PC-3 (cell line): ENCODE data around the gene FCAMR. TPM values are rescaled to one million over a fixed set of nuclear protein-coding genes. Genes with fewer than 3 reads are reported as not detected.

ENCODE experiments used
- ATAC-seq: fragments of 200-7000 bp; cut with Tn5 transposase; 2 replicates; pipeline ENCODE4 v1.9.1; 2020; ENCODE audit warnings: mild to moderate bottlenecking, moderate library complexity
- BruUV-seq: library from RNA; stranded (reverse); fragments of 400-500 nt; replicated peaks from 2 replicates; lab custom pipeline; 2021; lab: Mats Ljungman, UMichigan
- CTCF ChIA-PET: fragments of 300-600 bp; sonication (Branson Sonifier 250); formaldehyde crosslinking; loops from one replicate; lab custom pipeline; 2022; ENCODE audit warnings: antibody characterized with exemption; lab: Charles Lee
- POLR2A ChIA-PET: fragments of 300-600 bp; sonication (Branson Sonifier 250); formaldehyde crosslinking; loops from one replicate; lab custom pipeline; 2022; ENCODE audit warnings: antibody characterized with exemption; ENCODE audit not compliant: unreplicated experiment; lab: Charles Lee
- DNase-seq: peaks from one replicate; pipeline ENCODE4 v3.0.0-alpha.2; 2015
- H2AFZ ChIP-seq: fragments of 300-600 bp; sonication (generic); 2 replicates; pipeline ENCODE4 v1.6.0; 2016; ENCODE audit warnings: antibody characterized with exemption, low read length
- H3F3A ChIP-seq: fragments of 300-600 bp; sonication (generic); one replicate; pipeline ENCODE4 v1.6.0; 2017; ENCODE audit warnings: antibody characterized with exemption, low read length, control low read depth, mild to moderate bottlenecking; ENCODE audit not compliant: unreplicated experiment
- H3K27ac ChIP-seq: fragments of 300-600 bp; sonication (generic); 2 replicates; pipeline ENCODE4 v1.5.1; 2016; ENCODE audit warnings: mild to moderate bottlenecking, low read length
- H3K27me3 ChIP-seq: fragments of 300-600 bp; sonication (generic); 2 replicates; pipeline ENCODE4 v1.6.1; 2016; ENCODE audit warnings: low read length, mixed read lengths
- H3K36me3 ChIP-seq: fragments of 300-600 bp; sonication (generic); 2 replicates; pipeline ENCODE4 v1.6.1; 2016; ENCODE audit warnings: low read depth, mixed run types, low read length, mixed read lengths
- H3K4me1 ChIP-seq: fragments of 300-600 bp; sonication (generic); 2 replicates; pipeline ENCODE4 v1.5.1; 2016; ENCODE audit warnings: low read length; ENCODE audit not compliant: insufficient read depth
- H3K4me2 ChIP-seq: fragments of 300-600 bp; sonication (generic); 2 replicates; pipeline ENCODE4 v1.6.0; 2016; ENCODE audit warnings: low read length
- H3K4me3 ChIP-seq: fragments of 300-600 bp; sonication (generic); 2 replicates; pipeline ENCODE4 v1.5.1; 2016; ENCODE audit warnings: mild to moderate bottlenecking, low read length, mixed read lengths
- H3K79me2 ChIP-seq: fragments of 300-600 bp; sonication (generic); 2 replicates; pipeline ENCODE4 v1.6.1; 2017; ENCODE audit warnings: low read length, mixed read lengths
- H3K9ac ChIP-seq: fragments of 300-600 bp; sonication (generic); 2 replicates; pipeline ENCODE4 v1.6.0; 2016; ENCODE audit warnings: mild to moderate bottlenecking, low read length
- H3K9me2 ChIP-seq: fragments of 300-600 bp; sonication (generic); replicated peaks from 2 replicates; pipeline ENCODE4 v1.6.1; 2016; ENCODE audit warnings: mixed run types, low read length, mixed read lengths
- H3K9me3 ChIP-seq: fragments of 300-600 bp; sonication (generic); 2 replicates; pipeline ENCODE4 v1.6.1; 2016; ENCODE audit warnings: low read length, mixed read lengths
- H4K20me1 ChIP-seq: fragments of 300-600 bp; sonication (generic); 2 replicates; pipeline ENCODE4 v1.6.1; 2016; ENCODE audit warnings: low read length, mixed read lengths
- CTCF ChIP-seq: fragments of 300-600 bp; sonication (generic); conservative IDR thresholded peaks from 2 replicates; pipeline ENCODE4 v1.5.1; 2017; ENCODE audit warnings: antibody characterized with exemption, low read depth, mild to moderate bottlenecking, low read length
- EZH2 ChIP-seq: fragments of 300-600 bp; sonication (generic); IDR thresholded peaks from one replicate; pipeline ENCODE4 v1.6.1; 2017; ENCODE audit warnings: antibody characterized with exemption, mild to moderate bottlenecking, low read length; ENCODE audit not compliant: unreplicated experiment
- EZH2phosphoT487 ChIP-seq: fragments of 300-600 bp; sonication (generic); IDR thresholded peaks from 2 replicates; pipeline ENCODE4 v1.6.1; 2018; ENCODE audit warnings: mild to moderate bottlenecking, antibody characterized with exemption, low read length, borderline replicate concordance
- intact Hi-C: fragments of 100-400 bp; cut with micrococcal nuclease; formaldehyde crosslinking; loops from 2 replicates; pipeline ENCODE4 v1.9.0; 2023
- total RNA-seq: library from RNA; depleted of rRNA; stranded (reverse); fragments of >200 nt; gene quantifications from 2 replicates; pipeline ENCODE4 v1.2.3, GENCODE V29; 2014

Gene FCAMR
- total RNA-seq, 1 experiment from 2014 or later = not detected

GRCh38 chr1:206967096-206967849, 3.0 kb downstream of the FCAMR start:
- H3K9ac ChIP-seq = no peak overlapping the region
- BruUV-seq = no TSS peak
- intact Hi-C loops = no loop called here

GRCh38 chr1:206965781-206966180, 4.5 kb downstream of the FCAMR start:
- Histone ChIP-seq H3K4me2 (no peak overlapping the region), H3F3A (no peaks in the 10 kb centered on the region), H3K9ac (no peak overlapping the region), H3K9me2 (no peaks in the 10 kb centered on the region), H3K4me1 (peaks cover 6% of the 10 kb centered on the region; the same call in 1 of the 2 replicates), H2AFZ (no peak overlapping the region), H4K20me1 (no peaks in the 10 kb centered on the region), H3K36me3 (no peaks in the 10 kb centered on the region), H3K27ac (no peak overlapping the region), H3K79me2 (no peaks in the 10 kb centered on the region), H3K9me3 (no peaks in the 10 kb centered on the region), H3K4me3 (no peak overlapping the region), H3K27me3 (no peaks in the 10 kb centered on the region)
- ChIA-PET CTCF (interaction anchor here (0.7 kb wide), 1 partner anchor 12 kb away, joined by 3 read pairs; no protein-coding TSS in a partner anchor), POLR2A (no interaction called here)
- no peak for TF ChIP-seq CTCF
- TF ChIP-seq EZH2phosphoT487 = no peak
- TF ChIP-seq EZH2 = no peak
- ATAC-seq (no peak), DNase-seq (no peak)
- intact Hi-C loops = no loop called here
- BruUV-seq = no TSS peak

More at GRCh38 chr1:206967096-206967849, 3.0 kb downstream of the FCAMR start:
- Histone ChIP-seq H3K4me2 (peak overlapping the region; percentile 3; the same call in 1 of the 2 replicates), H3K27ac (no peak overlapping the region), H2AFZ (peak overlapping the region; percentile 40), H3K4me3 (no peak overlapping the region), H3K36me3 (no peaks in the 10 kb centered on the region), H3K9me3 (no peaks in the 10 kb centered on the region), H4K20me1 (no peaks in the 10 kb centered on the region), H3K9me2 (no peaks in the 10 kb centered on the region), H3K4me1 (peaks cover 6% of the 10 kb centered on the region; the same call in 1 of the 2 replicates), H3F3A (no peaks in the 10 kb centered on the region), H3K27me3 (no peaks in the 10 kb centered on the region), H3K79me2 (no peaks in the 10 kb centered on the region)
- TF ChIP-seq EZH2phosphoT487 = no peak
- no peak for TF ChIP-seq CTCF
- no peak for TF ChIP-seq EZH2
- ATAC-seq (peak; percentile 39), DNase-seq (peak; percentile 59)
- ChIA-PET POLR2A (no interaction called here), CTCF (no interaction called here)

DNA sequence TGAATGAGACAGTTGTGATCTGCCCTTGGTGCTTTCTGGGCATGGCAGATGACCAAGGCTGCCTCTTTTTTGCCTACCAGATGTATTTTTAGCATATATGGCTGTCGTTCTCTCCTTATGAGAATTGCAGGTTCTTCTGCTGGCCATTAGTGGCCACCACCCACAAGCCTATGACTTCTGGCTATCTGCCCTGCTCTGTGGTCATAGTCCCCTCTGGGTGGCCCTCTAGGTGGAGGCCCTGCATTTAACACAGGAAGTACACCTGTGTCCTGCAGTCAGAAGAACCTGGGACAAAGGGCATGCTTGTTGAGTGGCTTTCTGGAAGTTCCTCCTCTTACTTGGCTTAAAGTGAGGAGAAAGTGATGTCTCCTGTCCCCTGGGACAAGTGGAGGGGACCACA, 6.5 kb downstream of the FCAMR start:
- Histone ChIP-seq H3K9me2 (no peaks in the 10 kb centered on the region), H3K4me2 (no peak overlapping the region), H3K79me2 (no peaks in the 10 kb centered on the region), H3K4me3 (no peak overlapping the region), H3F3A (no peaks in the 10 kb centered on the region), H4K20me1 (no peaks in the 10 kb centered on the region), H3K36me3 (no peaks in the 10 kb centered on the region), H3K27me3 (no peaks in the 10 kb centered on the region), H3K4me1 (peaks cover 6% of the 10 kb centered on the region; the same call in 1 of the 2 replicates), H3K27ac (no peak overlapping the region), H3K9ac (no peak overlapping the region), H2AFZ (no peak overlapping the region), H3K9me3 (no peaks in the 10 kb centered on the region)
- CTCF ChIA-PET = no interaction called here
- no peak for TF ChIP-seq EZH2
- 0 out of 2 replicates have a peak, but pooled peaks have one; percentile 8 for TF ChIP-seq CTCF
- TF ChIP-seq EZH2phosphoT487 = no peak
- ATAC-seq = no peak
- BruUV-seq = no TSS peak
- no peak for DNase-seq
- POLR2A ChIA-PET = no interaction called here
- intact Hi-C loops = no loop called here
